HPDE6-E6E7 (cell line): ENCODE measurements around the gene OOSP3.
A peak's percentile ranks its signal among the peaks of the same experiment; 100 is the strongest.
"Not testable (repeated sequence)": the region's sequence is repeated elsewhere in the genome, so short reads cannot be mapped to it uniquely, and the experiment has no call there.

Experiments used
- DNase-seq: peaks from one replicate; pipeline ENCODE4 v3.0.0; 2011; ENCODE audit warnings: missing footprints; ENCODE audit errors: extremely low spot score

The OOSP3 gene, protein sequence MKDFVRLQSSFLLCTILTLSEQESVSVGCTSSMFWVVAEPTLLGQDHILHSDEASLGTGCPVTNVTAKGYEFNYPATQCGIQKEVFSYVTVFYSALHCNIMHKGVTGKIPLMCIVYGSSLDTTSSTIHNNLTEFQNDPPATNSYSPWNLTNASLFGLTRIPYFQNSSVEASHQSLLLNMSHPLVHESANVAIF

GRCh38 chr11:59878575-59878974, at the start of gene OOSP3:
Gene OOSP3 (plus strand): TSS chr11:59878782. CDS start chr11:59878809, 27 bp downstream.
- no peak for DNase-seq

DNA sequence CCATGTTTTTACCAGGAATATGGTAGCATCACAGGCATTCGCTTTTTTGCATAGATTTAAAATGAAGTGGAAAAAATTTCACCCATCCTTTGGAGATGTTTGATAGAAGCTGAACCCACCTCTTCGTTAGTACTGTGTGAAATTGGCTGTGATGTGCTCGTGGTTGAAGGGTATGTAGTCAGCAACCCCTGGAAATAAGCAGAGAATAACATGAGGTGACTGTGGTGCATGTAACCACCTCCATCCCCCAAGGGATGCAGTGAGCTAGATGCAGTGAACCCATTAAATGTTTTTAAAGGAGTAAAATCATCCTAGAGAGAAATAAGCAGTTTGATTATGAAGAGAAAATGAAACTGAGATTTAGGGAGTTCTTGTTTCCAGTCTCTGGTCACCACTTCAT, 49.2 kb upstream of the OOSP3 start:
- DNase-seq, result no peak

GRCh38 chr11:59833602-59834001, 45.0 kb upstream of the OOSP3 start:
- DNase-seq, result no peak

- DNase-seq, result no peak
Observed at GRCh38 chr11:59839615-59840014, 39.0 kb upstream of the OOSP3 start.

- DNase-seq, result no peak
Observed at GRCh38 chr11:59841514-59841913, 37.1 kb upstream of the OOSP3 start.

GRCh38 chr11:59842316-59842715, 36.3 kb upstream of the OOSP3 start:
- DNase-seq, result no peak

DNA sequence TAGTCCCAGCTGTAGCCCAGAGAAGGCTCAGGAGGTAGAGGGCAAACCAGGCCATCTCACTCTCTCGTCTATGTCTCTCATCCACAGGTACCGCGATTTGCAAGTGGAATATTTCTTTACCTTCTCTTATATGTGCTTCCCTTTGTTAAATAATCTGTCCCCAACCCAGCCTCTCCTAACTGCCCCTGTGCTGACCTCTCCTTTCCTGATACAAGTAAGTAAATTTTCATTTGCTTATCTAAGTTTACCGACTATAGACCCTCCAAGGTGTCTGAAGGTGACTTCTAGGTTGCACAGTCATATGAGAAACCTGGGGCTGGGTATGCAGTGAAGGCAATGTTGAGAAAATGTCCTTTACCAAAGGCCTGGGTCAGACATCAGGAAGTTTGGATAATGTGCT, 33.2 kb upstream of the OOSP3 start, which contains the start of gene CBLIF:
CBLIF (minus strand) TSS at position 101 of the 400 bp plus-strand sequence; CDS start at position 55, 46 bp downstream.
- no peak for DNase-seq

- no peak for DNase-seq
Observed at GRCh38 chr11:59846556-59846955, 32.0 kb upstream of the OOSP3 start.

GRCh38 chr11:59847626-59848025, 31.0 kb upstream of the OOSP3 start:
- DNase-seq, result no peak

GRCh38 chr11:59848439-59848838, 30.1 kb upstream of the OOSP3 start:
- DNase-seq, result not testable (repeated sequence)

- no peak for DNase-seq
Observed at GRCh38 chr11:59849129-59849528, 29.5 kb upstream of the OOSP3 start.

DNA sequence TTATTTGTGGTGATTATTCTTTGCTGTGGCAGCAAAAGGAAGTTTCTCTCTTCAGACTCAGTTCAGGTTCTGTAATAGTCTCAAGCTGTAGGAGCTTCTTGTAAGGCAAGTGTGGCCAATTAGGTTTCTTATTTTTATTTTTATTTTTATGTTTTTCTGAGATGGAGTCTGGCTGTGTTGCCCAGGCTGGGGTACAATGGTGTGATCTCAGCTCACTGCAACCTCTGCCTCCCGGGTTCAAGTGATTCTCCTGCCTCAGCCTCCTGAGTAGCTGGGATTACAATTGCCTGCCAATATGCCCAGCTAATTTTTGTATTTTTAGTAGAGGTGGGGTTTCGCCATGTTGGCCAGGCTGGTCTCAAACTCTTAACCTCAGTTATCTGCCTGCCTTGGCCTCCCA, 29.0 kb upstream of the OOSP3 start:
- not testable (repeated sequence) for DNase-seq

GRCh38 chr11:59851416-59851815, 27.2 kb upstream of the OOSP3 start:
- DNase-seq, result not testable (repeated sequence)

- DNase-seq, result no peak
Observed at GRCh38 chr11:59854871-59855270, 23.7 kb upstream of the OOSP3 start.

DNA sequence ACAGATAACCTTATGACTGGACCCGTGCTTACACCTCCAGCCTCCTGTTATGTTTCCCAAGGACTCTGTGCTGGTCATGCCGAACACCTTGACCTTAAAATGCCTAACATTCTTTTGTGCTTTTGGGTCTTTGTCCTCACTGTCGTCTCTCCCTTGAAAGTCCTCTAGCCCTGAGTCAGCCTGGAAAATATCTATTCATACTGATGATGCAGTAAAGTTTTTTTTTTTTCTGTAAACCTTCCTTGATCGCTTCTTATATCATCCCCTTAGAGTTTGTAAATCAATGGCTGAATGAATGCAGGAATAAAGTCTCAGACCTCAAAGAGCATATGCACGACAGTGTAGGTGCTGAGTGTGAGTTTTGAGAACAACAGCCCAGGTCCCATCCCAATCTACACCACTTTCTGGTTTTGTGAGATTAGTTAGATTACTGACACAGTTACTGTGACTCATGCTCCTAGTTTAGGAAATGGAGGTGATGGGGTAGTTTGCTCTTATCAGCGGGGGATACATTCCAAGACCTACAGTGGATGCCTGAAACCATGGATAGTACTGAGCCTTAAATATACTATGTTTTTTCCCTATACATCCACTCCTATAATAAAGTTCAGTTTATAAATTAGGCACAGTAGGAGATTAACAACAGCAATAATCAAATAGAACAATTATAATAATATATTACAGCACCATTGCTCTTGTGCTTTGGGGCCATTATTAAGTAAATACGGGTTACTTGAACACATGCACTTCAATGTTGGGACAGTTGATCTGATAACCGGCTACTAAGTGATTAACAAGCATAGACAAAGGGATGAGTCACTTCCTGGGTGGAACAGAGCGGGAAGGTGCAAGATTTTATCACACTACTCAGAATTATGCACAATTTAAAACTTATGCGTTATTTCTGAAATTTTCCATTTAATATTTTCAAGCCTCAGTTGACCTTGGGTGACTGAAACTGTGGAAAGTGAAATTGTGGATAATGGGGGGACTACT, 20.8 kb upstream of the OOSP3 start:
- DNase-seq, result peak; percentile 40

DNA sequence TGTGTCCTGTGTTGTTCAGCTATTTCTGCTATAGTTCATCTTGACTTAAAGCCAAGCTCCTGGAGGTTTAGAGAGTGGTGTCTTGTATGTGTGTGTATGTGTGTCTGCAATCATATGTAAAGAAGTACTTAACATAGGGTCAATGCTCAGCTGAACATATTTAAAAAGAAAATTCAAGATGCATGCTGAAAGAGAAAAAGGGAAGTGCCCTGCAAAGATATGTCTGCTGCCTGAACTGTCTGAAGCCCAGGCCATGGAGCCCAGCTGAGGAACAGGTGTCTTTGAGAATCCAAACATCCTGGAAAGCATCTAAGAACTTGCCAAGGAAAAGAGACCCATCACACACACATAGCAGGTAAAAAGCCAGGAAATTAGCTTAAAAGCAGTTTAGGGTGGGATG, 18.9 kb upstream of the OOSP3 start:
- DNase-seq, result no peak

GRCh38 chr11:59862252-59862651, 16.3 kb upstream of the OOSP3 start:
- DNase-seq, result no peak

GRCh38 chr11:59865031-59865430, 13.6 kb upstream of the OOSP3 start:
- DNase-seq, result peak; percentile 41

GRCh38 chr11:59866397-59866796, 12.2 kb upstream of the OOSP3 start, which contains the start of gene TCN1:
Gene TCN1 (minus strand): TSS chr11:59866487. CDS start chr11:59866470, 17 bp downstream.
- no peak for DNase-seq

DNA sequence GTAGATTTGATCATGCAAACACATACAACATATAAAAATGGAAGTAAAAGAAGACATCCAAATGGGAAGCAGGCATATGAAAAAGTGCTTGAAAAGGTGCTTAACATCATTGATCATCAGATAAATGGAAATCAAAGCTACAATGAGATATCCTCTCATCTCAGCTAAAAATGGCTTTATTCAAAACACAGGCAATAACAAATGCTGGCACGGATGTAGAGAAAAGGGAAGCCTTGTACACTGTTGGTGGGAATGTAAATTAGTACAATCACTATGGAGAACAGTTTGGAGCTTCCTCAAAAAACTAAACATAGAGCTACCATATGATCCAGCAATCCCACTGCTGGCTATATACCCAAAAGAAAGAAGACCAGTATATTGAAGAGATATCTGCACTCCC, 11.7 kb upstream of the OOSP3 start:
- DNase-seq, result no peak

GRCh38 chr11:59867946-59868345, 10.6 kb upstream of the OOSP3 start:
- no peak for DNase-seq

- no peak for DNase-seq
Observed at GRCh38 chr11:59872076-59872475, 6.5 kb upstream of the OOSP3 start.
